Daoy (cell line): ENCODE results near the gene AQR. TPM values are rescaled to one million over a fixed set of nuclear protein-coding genes. Genes with fewer than 3 reads are reported as not detected.
"Not testable (repeated sequence)": the region's sequence is repeated elsewhere in the genome, so short reads cannot be mapped to it uniquely, and the experiment has no call there.

Experiments
- DNase-seq: peaks from one replicate; pipeline ENCODE4 v3.0.0-alpha.2; 2015; ENCODE audit warnings: low read depth
- total RNA-seq: library from RNA; depleted of rRNA; stranded (reverse); fragments of >200 nt; shearing (Covaris generic); gene quantifications from 2 replicates; pipeline ENCODE4 v1.2.3, GENCODE V29; 2014; rRNA removed

Gene AQR
- total RNA-seq, 1 experiment from 2014 or later = 21.5 TPM

DNA sequence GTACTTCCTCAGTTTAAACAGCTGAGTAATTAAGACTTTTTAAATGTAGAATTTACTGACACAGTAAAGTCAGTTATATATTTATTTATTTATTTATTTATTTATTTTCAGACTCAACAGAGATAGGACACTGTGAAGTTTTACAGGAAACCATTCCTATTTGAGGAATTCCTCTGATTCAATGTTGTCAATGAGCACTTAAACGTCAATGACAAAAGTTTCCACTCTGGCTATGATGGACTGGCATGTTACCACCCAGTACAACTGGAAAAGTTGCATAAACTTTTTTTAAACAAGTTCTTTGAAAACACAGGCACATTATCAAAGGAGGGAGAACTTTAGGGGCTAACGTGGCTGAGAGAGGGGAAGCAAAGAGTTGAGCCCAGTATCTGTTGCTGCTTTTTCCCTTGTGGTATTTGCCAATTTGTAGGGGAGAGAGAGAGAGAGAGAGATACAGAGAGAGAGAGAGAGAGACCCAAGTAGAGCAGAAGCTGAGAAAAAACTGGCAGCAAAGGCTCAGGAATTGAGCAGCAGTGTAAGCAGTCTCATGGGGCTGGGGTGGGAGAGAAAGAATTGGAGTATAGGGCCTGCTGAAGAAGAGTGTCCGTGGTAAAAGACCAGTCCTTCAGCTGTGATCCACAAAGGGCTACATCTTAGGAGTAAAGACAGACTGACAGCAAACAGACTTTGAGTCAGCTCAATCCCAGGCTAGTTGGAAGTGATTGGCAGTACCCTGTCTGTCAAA is 155.9 kb downstream of the AQR start:
- no peak for DNase-seq

DNA sequence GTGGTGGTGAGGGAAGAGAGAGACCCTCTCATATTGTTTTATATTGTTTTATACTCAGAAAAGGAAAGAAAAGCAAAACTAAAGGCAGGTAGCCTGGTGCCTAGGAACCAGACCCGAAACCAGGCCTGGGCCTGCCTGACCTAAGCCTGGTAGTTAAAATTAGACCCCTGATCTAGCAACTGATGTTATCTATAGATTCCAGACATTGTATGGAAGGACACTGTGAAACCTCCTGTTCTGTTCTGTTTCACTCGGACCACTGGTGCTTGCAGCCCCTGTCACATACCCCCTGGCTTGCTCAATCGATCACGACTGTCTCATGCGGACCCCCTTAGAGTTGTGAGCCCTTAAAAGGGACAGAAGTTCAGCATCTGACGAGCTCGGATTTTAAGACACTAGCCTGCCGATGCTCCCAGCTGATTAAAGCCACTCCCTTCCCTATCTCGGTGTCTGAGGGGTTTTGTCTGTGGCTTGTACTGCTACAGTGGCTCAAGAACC is 156.6 kb downstream of the AQR start:
- DNase-seq = not testable (repeated sequence)

DNA sequence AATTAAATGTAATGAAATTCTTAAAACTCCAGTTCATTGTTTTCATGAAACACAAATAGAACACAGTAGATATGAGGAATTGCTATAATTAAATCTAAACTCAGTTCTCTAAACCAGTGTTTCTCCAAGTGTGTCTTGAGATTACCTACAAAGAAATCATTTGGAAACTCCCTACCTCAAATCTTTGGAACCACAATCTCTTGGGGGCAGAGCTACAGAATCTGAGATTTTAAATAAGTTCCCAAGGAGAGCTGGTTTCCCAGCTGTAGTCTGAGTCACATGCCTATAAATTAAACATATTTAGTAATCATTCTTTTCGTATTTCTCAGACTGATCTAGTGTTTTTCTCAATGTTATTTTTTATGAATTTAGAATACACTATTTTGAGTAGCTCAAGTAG is 157.2 kb downstream of the AQR start:
- DNase-seq = no peak

DNA sequence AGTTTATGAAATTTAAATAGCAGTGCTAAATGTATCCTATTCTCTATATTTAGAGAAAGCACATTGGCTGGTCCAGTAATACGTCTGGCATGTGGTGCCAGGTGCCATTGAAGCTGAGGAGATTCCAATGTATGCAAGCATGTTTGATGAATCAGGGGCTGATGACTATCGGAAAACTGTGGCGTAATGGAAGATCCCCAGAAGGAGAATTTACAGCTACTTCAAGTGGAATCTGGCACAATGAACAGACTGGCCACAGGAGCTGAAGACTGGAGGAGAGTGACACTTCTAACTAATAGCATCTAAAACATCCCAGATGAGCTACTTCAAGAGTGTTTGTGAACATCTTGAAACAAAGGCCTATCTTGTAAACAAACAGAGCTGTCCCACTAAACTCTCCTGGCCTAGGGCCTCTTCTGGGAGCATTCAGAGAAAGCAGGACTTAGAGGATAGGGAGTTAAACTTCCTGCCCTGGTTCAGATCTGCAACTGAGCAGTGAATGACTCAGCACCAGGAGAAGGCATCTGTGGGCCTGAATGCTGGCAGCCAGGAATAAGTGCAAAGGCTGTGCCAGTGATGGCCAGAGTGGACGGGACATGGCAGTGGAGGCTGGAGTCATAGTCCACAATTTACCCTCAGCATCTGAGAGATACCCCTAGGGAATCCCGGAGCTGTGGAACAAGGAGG is 159.0 kb downstream of the AQR start:
- DNase-seq = peak; percentile 57

DNA sequence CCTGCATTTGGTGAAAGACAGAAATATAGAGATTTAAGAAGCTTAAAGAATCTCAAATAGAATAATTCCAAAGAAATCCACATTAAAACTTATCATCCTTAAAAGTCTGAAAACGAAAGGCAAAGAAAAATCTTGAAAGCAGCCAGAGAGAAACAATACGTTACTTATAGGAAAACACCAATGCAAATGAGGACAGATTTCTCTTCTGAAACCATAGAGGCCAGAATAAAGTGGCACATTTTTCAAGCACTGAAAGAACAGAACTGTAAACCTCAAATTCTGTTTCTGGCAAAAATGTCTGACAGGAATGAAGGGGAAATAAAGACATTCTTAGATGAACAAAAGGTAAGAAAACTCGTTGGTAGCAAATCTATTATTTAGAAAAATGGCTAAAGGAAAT is 160.4 kb downstream of the AQR start:
- no peak for DNase-seq

DNA sequence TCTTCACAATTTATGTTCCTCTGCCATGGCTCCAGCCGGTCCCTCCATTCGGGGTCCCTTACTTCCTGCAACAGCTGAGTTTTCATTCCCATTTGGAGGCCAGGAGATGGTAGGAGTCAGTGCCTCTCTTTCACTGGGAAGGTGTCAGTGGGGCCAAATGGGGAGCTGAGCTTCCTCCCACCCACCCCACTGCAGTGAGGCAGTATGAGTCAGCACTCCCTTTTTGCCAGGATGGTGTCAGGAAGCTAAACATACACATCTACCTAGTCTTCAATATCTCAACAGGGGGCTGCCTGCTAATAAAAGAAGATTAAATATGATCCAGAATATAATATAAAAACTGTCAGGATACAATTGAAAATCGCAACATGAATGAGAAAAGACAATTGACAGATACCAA is 161.5 kb downstream of the AQR start:
- peak; percentile 29 for DNase-seq

DNA sequence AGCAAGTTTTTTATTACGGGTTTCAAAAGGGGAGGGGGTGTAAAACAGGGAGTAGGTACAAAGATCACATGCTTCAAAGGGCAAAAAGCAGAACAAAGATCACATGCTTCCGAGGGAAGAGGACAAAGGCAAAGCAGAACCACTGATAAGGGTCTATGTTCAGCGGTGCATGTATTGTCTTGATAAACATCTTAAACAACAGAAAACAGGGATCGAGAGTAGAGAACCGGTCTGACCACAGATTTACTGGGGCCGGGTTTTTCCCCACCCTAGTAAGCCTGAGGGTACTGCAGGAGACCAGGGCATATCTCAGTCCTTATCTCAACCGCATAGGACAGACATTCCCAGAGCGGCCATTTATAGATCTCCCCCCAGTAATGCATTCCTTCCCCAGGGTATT is 162.3 kb downstream of the AQR start:
- DNase-seq = not testable (repeated sequence)

DNA sequence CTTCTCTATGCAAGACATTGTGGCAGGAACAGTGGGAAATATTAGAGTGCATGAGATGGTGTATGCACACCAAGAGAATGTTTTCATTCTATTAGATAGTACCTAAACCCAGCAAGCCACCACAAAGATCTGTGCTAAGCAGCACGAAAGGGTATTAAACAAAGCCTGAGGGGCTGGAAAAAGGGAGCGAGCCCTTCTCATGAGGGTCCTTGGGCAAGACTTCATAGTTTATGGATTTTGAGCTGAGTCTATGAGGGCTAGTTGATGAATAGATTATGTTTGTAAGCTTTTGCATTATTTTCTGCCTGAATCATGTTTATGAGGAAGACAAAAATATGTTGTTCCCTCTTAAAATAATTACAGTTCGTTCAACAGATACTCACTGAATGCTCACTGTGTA is 164.8 kb downstream of the AQR start:
- no peak for DNase-seq

DNA sequence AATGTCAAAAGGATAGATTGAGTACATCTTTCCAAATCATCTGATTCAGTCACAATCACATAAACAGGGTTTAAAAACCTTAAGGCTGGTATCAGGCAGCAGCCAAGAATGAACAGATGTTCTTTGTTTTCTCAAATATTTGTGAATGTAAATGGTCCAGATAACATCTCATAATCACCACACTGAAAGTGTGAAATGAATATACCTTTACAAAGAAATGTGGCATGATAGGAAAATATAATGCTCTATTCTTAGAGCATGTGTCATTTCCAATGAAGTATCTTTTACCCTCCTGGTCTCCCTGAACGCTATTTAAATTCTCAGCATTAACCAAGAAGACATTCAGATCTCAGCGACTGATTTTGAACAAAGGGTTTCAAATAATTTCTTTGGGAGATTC is 165.4 kb downstream of the AQR start:
- DNase-seq = no peak

DNA sequence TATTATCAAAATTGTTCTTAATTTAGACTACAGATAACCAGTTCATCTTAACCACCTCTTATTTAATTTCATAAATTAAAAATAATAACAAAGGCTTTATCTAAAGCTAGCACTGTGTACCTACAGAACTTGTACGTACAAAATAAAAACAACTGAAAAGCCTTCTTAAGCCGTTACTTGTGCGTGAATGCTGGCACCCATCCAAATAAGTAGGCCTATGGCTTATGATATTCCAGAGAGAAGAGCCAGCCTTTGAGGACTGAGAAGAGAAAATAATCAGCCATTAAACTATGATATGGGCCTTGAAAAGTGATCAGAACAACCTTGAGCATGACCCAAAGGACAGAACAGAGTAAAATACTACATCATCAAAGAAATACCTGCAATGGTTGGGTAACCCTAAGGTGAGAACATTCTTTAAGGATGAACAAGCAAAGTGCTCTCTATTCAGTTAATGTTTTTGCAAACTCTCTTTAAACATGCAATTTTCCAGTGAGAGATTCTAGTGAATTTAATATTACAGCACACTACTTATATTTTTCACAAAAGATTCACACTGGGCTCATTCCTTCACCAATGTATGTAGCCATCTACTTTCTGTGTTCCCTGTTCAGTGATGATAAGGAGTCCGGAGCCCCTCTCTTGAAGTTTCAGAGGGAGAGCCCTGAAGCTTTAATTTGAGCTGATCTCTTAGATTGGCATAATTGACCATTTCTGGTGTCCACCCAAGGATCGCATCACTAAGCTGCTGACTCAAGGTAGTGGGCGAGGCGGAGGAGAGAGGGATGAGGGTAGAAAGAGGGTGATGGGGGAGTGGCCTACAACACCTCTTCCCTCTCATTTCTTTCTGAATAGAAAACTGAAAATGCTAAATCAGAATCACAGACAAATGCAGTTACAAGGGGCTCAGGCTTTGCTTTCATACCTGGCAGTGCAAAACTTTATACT is 166.5 kb downstream of the AQR start:
- DNase-seq = no peak

DNA sequence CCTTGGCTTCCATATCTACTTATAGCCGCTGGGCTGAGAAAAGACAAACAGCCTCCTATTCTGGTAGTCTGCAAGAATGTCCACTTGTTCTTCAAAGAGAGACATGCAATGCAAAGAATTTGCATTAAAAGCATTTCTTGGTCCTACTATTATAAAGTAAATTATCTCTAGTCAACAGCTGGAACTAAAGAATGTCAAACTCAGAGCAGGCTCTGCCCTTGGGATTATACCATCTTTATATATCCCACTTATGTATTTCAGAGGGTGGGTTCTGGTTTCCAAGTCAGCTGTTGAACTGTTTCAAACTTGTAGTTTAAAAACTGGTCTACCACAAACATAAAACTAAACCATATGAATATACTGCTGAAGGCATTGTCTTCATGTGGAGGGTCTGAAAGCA is 167.2 kb downstream of the AQR start:
- DNase-seq = no peak

Other genes starting within 250 kb of the AQR start
- gene GJD2, start 214.7 kb downstream of the AQR start, total RNA-seq = not detected in 2 replicates
- gene ACTC1, start 174.2 kb downstream of the AQR start, total RNA-seq = not detected in 2 replicates
- 13.1 and 15.7 TPM in 2 replicates for gene ZNF770, start 18.5 kb upstream of the AQR start, total RNA-seq
- gene NANOGP8, start 115.6 kb upstream of the AQR start, total RNA-seq = not detected in 2 replicates